A549 treated with AZD9567 at 1 μM for 4 hours (cell line): ENCODE data around the gene LRRC1. TPM values are rescaled to one million over a fixed set of nuclear protein-coding genes. Genes with fewer than 3 reads are reported as not detected.

ENCODE experiments used
- total RNA-seq: library from RNA; stranded (reverse); fragments of 200-300 nt; extraction: Qiagen RNA extraction; gene quantifications from 5 replicates; pipeline ENCODE4 v1.2.3, GENCODE V29; 2022; ENCODE audit not compliant: insufficient read depth

Gene LRRC1
- total RNA-seq: 4.6 to 6.2 TPM (median 6.0 TPM) in 5 replicates

DNA sequence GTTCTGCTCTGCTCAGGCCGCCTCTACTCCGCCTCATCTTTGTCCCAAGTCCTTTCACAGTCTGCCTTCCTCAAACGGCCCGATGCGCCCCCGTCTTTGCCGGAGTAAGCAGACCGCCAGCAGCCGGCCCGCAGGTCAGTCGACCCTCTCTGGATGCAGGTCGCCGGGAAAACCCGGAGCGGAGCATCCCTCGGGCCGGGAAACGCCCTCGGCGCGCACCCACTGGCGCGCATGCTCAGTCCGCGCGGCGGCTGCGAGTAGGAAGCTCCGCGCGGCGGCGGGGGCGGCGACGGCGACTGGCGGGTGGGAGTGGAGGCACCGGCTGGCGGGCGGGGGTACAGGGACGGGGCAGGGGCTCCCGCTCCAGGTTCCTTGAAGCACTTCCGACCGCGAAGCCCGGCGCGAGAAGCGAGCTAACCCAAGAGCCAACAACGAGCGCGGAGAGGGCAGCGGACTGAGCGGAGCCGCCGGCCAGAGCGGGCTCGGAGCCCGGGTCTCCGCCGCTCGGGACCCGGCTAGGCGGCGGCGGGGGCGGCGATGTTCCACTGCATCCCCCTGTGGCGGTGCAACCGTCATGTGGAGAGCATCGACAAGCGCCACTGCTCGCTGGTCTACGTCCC, at the start of gene LRRC1:
TSS of gene LRRC1 (plus strand) at position 286 of the 620 bp plus-strand sequence. CDS start at position 538, 252 bp downstream.

Other genes starting within 250 kb of the LRRC1 start
- 79.4 to 104 TPM (median 91.4 TPM) in 5 replicates for gene GCLC, start 249.9 kb upstream of the LRRC1 start, total RNA-seq
- gene KLHL31, start 129.2 kb upstream of the LRRC1 start, total RNA-seq: 0.05 to 0.12 TPM (median 0.09 TPM) in 4 of 5 replicates, not detected in the other